Peyer's patch (tissue), 4 donors: ENCODE data around the gene ZFP14.
"Not testable (repeated sequence)": the region's sequence is repeated elsewhere in the genome, so short reads cannot be mapped to it uniquely, and the experiment has no call there.

ENCODE experiments used
- CTCF ChIP-seq, 6 experiments: fragments of 450-650 bp in 4 of 6; fragments of 200-600 bp in 2 of 6; sonication (generic) in 1 of 6; IDR thresholded peaks; one replicate each; pipeline ENCODE4 v1.5.1; 2017 to 2019; ENCODE audit warnings: antibody characterized with exemption in 6 of 6, mild to moderate bottlenecking in 3 of 6, moderate library complexity in 1 of 6
- POLR2A ChIP-seq, 2 donors: fragments of 450-650 bp; IDR thresholded peaks; one replicate each; pipeline ENCODE4 v1.5.1; 2017; ENCODE audit warnings: antibody characterized with exemption in 2 of 2, mild to moderate bottlenecking in 2 of 2, moderate library complexity in 2 of 2

GRCh38 chr19:36292317-36292716 is 86.7 kb downstream of the ZFP14 start:
- TF ChIP-seq CTCF, POLR2A (IDR thresholded peaks at IDR 0.05): not testable (repeated sequence)
